ENCODE results near the gene UCKL1.

Gene UCKL1

GRCh38 chr20:63946986-63947637, 9.1 kb downstream of the UCKL1 start:
- H3K4me1 ChIP-seq, result peaks cover 11% of the 10 kb centered on the region
- H3K27me3 ChIP-seq (ENCODE audit: low read depth), result no peaks in the 10 kb centered on the region
- H3K9me3 ChIP-seq, result no peaks in the 10 kb centered on the region
- in situ Hi-C loops (cut with MboI; ENCODE audit: low sequenced_read_pairs), result no loop called here
- DNase-seq (ENCODE audit: low spot score in 2 of 2), result no peak
- peaks cover 34% of the 10 kb centered on the region for H3K36me3 ChIP-seq (replicated peaks)
- no peak overlapping the region for H3K4me3 ChIP-seq

GRCh38 chr20:63945921-63946920, 10.0 kb downstream of the UCKL1 start:
- peaks cover 37% of the 10 kb centered on the region for H3K36me3 ChIP-seq (replicated peaks)
- H3K4me1 ChIP-seq, result peaks cover 11% of the 10 kb centered on the region
- no peaks in the 10 kb centered on the region for H3K27me3 ChIP-seq (ENCODE audit: low read depth)
- DNase-seq (ENCODE audit: low spot score in 2 of 2), result no peak
- in situ Hi-C loops (cut with MboI; ENCODE audit: low sequenced_read_pairs), result no loop called here
- no peak overlapping the region for H3K4me3 ChIP-seq
- H3K9me3 ChIP-seq, result no peaks in the 10 kb centered on the region

- Histone ChIP-seq H3K4me1 (peaks cover 11% of the 10 kb centered on the region), H3K36me3 (replicated peaks) (peaks cover 47% of the 10 kb centered on the region), H3K27me3 (ENCODE audit: low read depth) (no peaks in the 10 kb centered on the region), H3K4me3 (no peak overlapping the region), H3K9me3 (no peaks in the 10 kb centered on the region)
- in situ Hi-C loops (cut with MboI; ENCODE audit: low sequenced_read_pairs), result no loop called here
- no peak for DNase-seq (ENCODE audit: low spot score in 2 of 2)
These were observed 11.1 kb downstream of the UCKL1 start for GRCh38 chr20:63945031-63945658.

DNA sequence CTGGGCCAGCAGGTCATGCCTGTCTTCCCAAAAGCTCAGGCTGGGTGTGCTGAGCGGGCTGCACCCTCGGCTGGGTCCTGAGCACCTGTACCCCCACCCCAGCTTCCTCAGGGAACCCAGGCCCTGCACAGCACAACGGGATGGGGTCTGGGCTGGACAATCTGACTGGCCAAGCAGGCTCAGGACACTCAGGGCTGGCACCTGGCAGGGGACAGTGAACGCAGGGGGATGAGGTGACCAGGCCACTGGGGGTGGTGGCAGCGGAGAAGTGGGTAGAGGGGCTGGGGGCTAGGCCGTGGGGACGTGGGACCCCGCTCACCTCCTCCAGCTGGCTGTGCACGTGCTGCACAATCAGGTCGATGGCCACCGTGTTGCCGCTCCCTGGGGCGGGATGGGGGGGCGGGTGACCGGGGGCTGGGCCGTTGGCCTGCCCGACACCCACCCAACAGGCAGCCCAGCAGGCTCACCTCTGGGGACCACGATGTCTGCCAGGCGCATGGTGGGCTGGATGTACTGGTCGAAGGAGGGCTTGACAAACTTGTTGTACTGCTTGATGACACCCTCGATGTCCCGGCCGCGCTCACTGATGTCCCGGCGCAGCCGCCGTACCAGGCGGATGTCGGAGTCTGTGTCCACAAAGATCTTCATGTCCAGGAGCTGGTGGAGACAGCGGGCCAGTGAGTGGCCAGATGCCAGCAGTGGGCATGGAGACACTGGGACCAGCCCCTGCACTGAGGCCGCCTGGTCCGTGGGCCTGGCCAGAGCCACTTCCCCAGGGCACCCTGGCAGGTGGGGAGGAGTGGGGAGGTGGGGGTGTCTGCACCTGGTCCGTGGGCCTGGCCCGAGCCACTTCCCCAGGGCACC, 11.9 kb downstream of the UCKL1 start:
- Histone ChIP-seq H3K4me1 (peaks cover 8% of the 10 kb centered on the region), H3K4me3 (no peak overlapping the region), H3K27me3 (ENCODE audit: low read depth) (no peaks in the 10 kb centered on the region), H3K9me3 (no peaks in the 10 kb centered on the region), H3K36me3 (replicated peaks) (peaks cover 52% of the 10 kb centered on the region)
- in situ Hi-C loops (cut with MboI; ENCODE audit: low sequenced_read_pairs), result no loop called here
- no peak for DNase-seq (ENCODE audit: low spot score in 2 of 2)

- no peak for DNase-seq (ENCODE audit: low spot score in 2 of 2)
- in situ Hi-C loops (cut with MboI; ENCODE audit: low sequenced_read_pairs), result no loop called here
- no peak overlapping the region for H3K4me3 ChIP-seq
- peaks cover 2% of the 10 kb centered on the region for H3K4me1 ChIP-seq
- H3K27me3 ChIP-seq (ENCODE audit: low read depth), result no peaks in the 10 kb centered on the region
- H3K9me3 ChIP-seq, result no peaks in the 10 kb centered on the region
- peaks cover 54% of the 10 kb centered on the region for H3K36me3 ChIP-seq (replicated peaks)
These were observed 12.5 kb downstream of the UCKL1 start for GRCh38 chr20:63943808-63944077.

GRCh38 chr20:63942969-63943807, 13.0 kb downstream of the UCKL1 start:
- no peak overlapping the region for H3K4me3 ChIP-seq
- DNase-seq (ENCODE audit: low spot score in 2 of 2), result no peak
- no peaks in the 10 kb centered on the region for H3K27me3 ChIP-seq (ENCODE audit: low read depth)
- in situ Hi-C loops (cut with MboI; ENCODE audit: low sequenced_read_pairs), result no loop called here
- H3K9me3 ChIP-seq, result no peaks in the 10 kb centered on the region
- peaks cover 54% of the 10 kb centered on the region for H3K36me3 ChIP-seq (replicated peaks)
- no peaks in the 10 kb centered on the region; the same call in 1 of the 2 replicates for H3K4me1 ChIP-seq

DNA sequence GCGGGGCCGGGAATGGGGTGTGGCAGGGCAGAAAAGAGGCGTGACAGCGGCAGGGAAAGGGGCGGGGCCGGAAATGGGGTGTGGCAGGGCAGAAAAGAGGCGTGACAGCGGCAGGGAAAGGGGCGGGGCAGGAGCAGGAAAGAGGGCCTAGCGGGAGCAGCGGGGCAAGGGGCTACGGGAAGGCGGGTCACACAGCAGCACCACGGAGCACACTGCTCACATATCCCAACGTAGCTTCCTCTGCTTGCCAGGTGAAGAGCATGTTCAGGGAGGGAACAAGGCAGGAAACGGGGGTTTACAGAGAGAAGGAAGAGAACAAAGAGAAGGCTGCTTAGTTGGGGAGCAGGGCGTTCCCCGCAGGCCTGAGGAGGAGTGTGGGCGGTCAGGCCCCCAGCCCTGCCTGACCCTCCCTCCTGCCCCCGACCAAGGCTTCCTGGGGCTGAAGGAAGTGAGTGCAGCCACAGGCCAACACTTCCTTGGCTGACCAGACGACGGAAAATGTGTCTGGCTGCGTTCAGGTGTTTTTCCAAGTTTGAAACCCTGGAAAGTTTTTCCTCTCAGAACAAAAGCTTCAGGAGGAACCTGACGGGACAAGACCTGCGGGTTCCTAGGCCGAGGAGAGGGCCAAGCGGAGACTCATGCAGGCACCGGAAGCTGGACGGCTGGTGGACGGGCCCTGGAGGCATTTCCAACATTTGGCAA, 13.8 kb downstream of the UCKL1 start:
- peak; percentile 24 to 83 for DNase-seq (ENCODE audit: low spot score in 2 of 2)
- Histone ChIP-seq H3K4me1 (no peaks in the 10 kb centered on the region; the same call in 1 of the 2 replicates), H3K4me3 (no peak overlapping the region), H3K27me3 (ENCODE audit: low read depth) (no peaks in the 10 kb centered on the region), H3K9me3 (no peaks in the 10 kb centered on the region), H3K36me3 (replicated peaks) (peaks cover 54% of the 10 kb centered on the region)
- in situ Hi-C loops (cut with MboI; ENCODE audit: low sequenced_read_pairs), result no loop called here

DNA sequence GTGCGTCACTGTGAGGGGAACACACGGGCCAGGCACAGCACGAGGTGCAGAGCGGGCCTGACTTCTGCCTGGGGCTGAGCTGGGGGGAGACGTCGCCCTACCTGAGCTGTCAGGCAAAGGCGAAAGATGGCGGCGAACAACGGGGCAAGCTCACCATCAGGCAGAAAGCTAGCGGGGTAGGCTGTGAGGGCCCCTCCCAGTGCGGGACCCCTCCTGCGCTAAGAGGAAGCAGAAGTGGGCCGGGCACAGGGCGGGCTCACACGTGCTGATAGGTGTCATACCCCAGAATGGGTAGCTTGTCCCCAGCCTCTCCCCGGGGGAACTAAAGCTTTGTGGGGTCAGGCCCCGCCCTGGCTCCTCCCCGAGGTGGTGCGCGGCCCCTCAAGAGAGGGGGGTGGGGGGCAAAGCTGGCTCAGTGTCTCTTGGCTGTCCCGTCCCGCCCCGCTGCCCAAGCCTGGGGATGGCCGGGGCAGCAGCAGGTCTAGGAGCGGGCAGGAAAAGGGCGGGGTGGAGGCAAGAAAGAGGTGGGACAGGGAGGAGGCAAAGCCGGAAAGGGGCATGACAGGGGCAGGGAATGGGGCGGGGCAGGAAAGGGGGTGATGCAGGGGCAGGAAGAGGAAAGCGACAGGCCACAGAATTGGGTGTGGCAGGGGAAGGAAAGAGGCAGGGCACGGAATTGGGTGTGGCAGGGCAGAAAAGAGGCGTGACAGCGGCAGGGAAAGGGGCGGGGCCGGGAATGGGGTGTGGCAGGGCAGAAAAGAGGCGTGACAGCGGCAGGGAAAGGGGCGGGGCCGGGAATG, 14.7 kb downstream of the UCKL1 start:
- Histone ChIP-seq H3K4me3 (no peak overlapping the region), H3K27me3 (ENCODE audit: low read depth) (no peaks in the 10 kb centered on the region), H3K9me3 (no peaks in the 10 kb centered on the region), H3K4me1 (no peaks in the 10 kb centered on the region; the same call in 1 of the 2 replicates), H3K36me3 (replicated peaks) (peaks cover 54% of the 10 kb centered on the region)
- in situ Hi-C loops (cut with MboI; ENCODE audit: low sequenced_read_pairs), result no loop called here
- DNase-seq (ENCODE audit: low spot score in 2 of 2), result peak; percentile 47 to 87

GRCh38 chr20:63940472-63941266, 15.5 kb downstream of the UCKL1 start:
- no peaks in the 10 kb centered on the region for H3K9me3 ChIP-seq
- peaks cover 56% of the 10 kb centered on the region for H3K36me3 ChIP-seq (replicated peaks)
- in situ Hi-C loops (cut with MboI; ENCODE audit: low sequenced_read_pairs), result no loop called here
- H3K4me1 ChIP-seq, result no peaks in the 10 kb centered on the region; the same call in 1 of the 2 replicates
- no peak for DNase-seq (ENCODE audit: low spot score in 2 of 2)
- no peak overlapping the region for H3K4me3 ChIP-seq
- no peaks in the 10 kb centered on the region for H3K27me3 ChIP-seq (ENCODE audit: low read depth)

DNA sequence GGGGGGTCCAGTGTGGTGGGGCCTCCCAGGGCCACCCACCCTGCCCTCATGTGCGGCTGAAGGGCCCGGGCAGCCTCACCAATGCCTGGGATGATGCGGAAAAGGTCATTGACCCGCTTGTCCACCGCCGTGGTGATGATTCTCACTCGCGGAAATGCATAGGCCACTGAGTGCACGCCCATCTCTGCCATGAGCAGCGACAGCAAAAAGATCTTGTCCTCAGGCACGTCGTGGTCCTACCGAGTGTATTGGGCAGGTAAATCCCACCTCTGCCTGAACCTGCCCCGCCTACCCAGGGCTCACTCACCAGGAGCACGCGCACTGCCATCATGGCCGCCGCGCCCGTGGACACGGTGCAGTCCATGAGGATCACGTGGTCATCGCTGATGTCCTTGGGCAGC, 16.1 kb downstream of the UCKL1 start:
- Histone ChIP-seq H3K36me3 (replicated peaks) (peaks cover 54% of the 10 kb centered on the region), H3K4me3 (no peak overlapping the region), H3K9me3 (no peaks in the 10 kb centered on the region), H3K27me3 (ENCODE audit: low read depth) (no peaks in the 10 kb centered on the region), H3K4me1 (no peaks in the 10 kb centered on the region; the same call in 1 of the 2 replicates)
- in situ Hi-C loops (cut with MboI; ENCODE audit: low sequenced_read_pairs), result no loop called here
- DNase-seq (ENCODE audit: low spot score in 2 of 2), result no peak
